SU-DHL-6 (cell line): ENCODE data around the gene TTLL11.

Experiments used
- H2AFZ ChIP-seq: fragments of 200-600 bp; sonication (generic); 2 replicates; pipeline ENCODE4 v1.6.1; 2014; ENCODE audit warnings: low read depth, mild to moderate bottlenecking, moderate library complexity, mixed read lengths, antibody characterized with exemption, low read length; ENCODE audit not compliant: severe bottlenecking
- H3F3A ChIP-seq: fragments of 200-600 bp; shearing (Covaris generic); 2 replicates; pipeline ENCODE4 v1.6.0; 2016; ENCODE audit warnings: antibody characterized with exemption, mild to moderate bottlenecking; ENCODE audit not compliant: insufficient read depth
- H3K27ac ChIP-seq: fragments of 200-600 bp; sonication (generic); 2 replicates; pipeline ENCODE4 v1.5.1; 2016; ENCODE audit warnings: low read depth, mild to moderate bottlenecking, low read length, moderate library complexity, mixed read lengths
- H3K27me3 ChIP-seq: fragments of 200-600 bp; sonication (generic), shearing (Covaris generic); 2 replicates; pipeline ENCODE4 v1.6.0; 2014; ENCODE audit warnings: mild to moderate bottlenecking, low read length
- H3K36me3 ChIP-seq: fragments of 200-600 bp; sonication (generic); 2 replicates; pipeline ENCODE4 v1.6.1; 2014; ENCODE audit warnings: mild to moderate bottlenecking, low read length, mixed read lengths
- H3K4me2 ChIP-seq: fragments of 300-600, 200-600 bp; shearing (Covaris generic), sonication (generic); 2 replicates; pipeline ENCODE4 v1.6.0; 2014; ENCODE audit warnings: low read length, low read depth, mild to moderate bottlenecking; ENCODE audit not compliant: poor library complexity, severe bottlenecking
- H3K4me3 ChIP-seq: fragments of 200-600 bp; sonication (generic); 2 replicates; pipeline ENCODE4 v1.5.1; 2014; ENCODE audit warnings: antibody characterized with exemption, low read length, mild to moderate bottlenecking, mixed read lengths; ENCODE audit not compliant: insufficient read depth, poor library complexity, severe bottlenecking
- H3K79me2 ChIP-seq: fragments of 200-600 bp; sonication (generic); 2 replicates; pipeline ENCODE4 v1.6.1; 2014; ENCODE audit warnings: mild to moderate bottlenecking, low read length, moderate library complexity; ENCODE audit not compliant: insufficient read depth
- H3K9ac ChIP-seq: fragments of 200-600 bp; sonication (generic); 2 replicates; pipeline ENCODE4 v1.7.0; 2014; ENCODE audit warnings: mild to moderate bottlenecking, low read length
- H3K9me2 ChIP-seq: fragments of 200-600 bp; sonication (generic); replicated peaks from 2 replicates; pipeline ENCODE4 v1.6.1; 2014; ENCODE audit warnings: low read length; ENCODE audit not compliant: insufficient read depth
- H3K9me3 ChIP-seq: fragments of 200-600 bp; sonication (generic); 2 replicates; pipeline ENCODE4 v1.6.1; 2014; ENCODE audit warnings: low read length, mixed read lengths; ENCODE audit not compliant: insufficient read depth
- H4K20me1 ChIP-seq: fragments of 200-600 bp; sonication (generic); 2 replicates; pipeline ENCODE4 v1.6.1; 2014; ENCODE audit warnings: low read depth, mild to moderate bottlenecking, antibody characterized with exemption, low read length, moderate library complexity, mixed read lengths
- CTCF ChIP-seq: fragments of 200-600 bp; sonication (generic); IDR thresholded peaks from one replicate; pipeline ENCODE4 v1.5.1; 2017; ENCODE audit warnings: antibody characterized with exemption, mild to moderate bottlenecking, low read length, moderate library complexity; ENCODE audit not compliant: insufficient read depth, poor library complexity, severe bottlenecking
- EZH2phosphoT487 ChIP-seq: fragments of 200-600 bp; sonication (generic), shearing (Covaris generic); conservative IDR thresholded peaks from 2 replicates; pipeline ENCODE4 v1.6.1; 2018; ENCODE audit warnings: mild to moderate bottlenecking, antibody characterized with exemption, low read length, moderate library complexity, mixed read lengths

Gene TTLL11

GRCh38 chr9:122031157-122031556 lies 62.0 kb downstream of the TTLL11 start:
- TF ChIP-seq EZH2phosphoT487 = no peak
- TF ChIP-seq CTCF = no peak
- Histone ChIP-seq H3K27ac (no peak overlapping the region), H3K27me3 (no peaks in the 10 kb centered on the region), H3K9me3 (no peaks in the 10 kb centered on the region), H3K4me2 (no peak overlapping the region), H3K9ac (no peak overlapping the region), H3K9me2 (no peaks in the 10 kb centered on the region), H3K4me3 (no peak overlapping the region), H2AFZ (no peak overlapping the region), H4K20me1 (no peaks in the 10 kb centered on the region), H3K36me3 (no peaks in the 10 kb centered on the region), H3K79me2 (no peaks in the 10 kb centered on the region), H3F3A (no peaks in the 10 kb centered on the region)

- TF ChIP-seq CTCF = no peak
- no peak for TF ChIP-seq EZH2phosphoT487
- no peaks in the 10 kb centered on the region for H3K9me2 ChIP-seq
These were observed 62.8 kb downstream of the TTLL11 start for GRCh38 chr9:122030357-122030756.

GRCh38 chr9:122029898-122030297 lies 63.2 kb downstream of the TTLL11 start:
- H3K27ac ChIP-seq = no peak overlapping the region
- H3K27me3 ChIP-seq = no peaks in the 10 kb centered on the region
- H3K9me2 ChIP-seq = no peaks in the 10 kb centered on the region
- no peaks in the 10 kb centered on the region for H3F3A ChIP-seq
- H3K9me3 ChIP-seq = no peaks in the 10 kb centered on the region
- H2AFZ ChIP-seq = no peak overlapping the region
- H3K36me3 ChIP-seq = no peaks in the 10 kb centered on the region
- no peak for TF ChIP-seq CTCF
- H3K79me2 ChIP-seq = no peaks in the 10 kb centered on the region
- no peak overlapping the region for H3K4me2 ChIP-seq
- no peak overlapping the region for H3K9ac ChIP-seq
- no peak overlapping the region for H3K4me3 ChIP-seq
- H4K20me1 ChIP-seq = no peaks in the 10 kb centered on the region

More at GRCh38 chr9:122030357-122030756, 62.8 kb downstream of the TTLL11 start:
- Histone ChIP-seq H3K4me3 (no peak overlapping the region), H3K27ac (no peak overlapping the region), H3K36me3 (no peaks in the 10 kb centered on the region), H2AFZ (no peak overlapping the region), H3F3A (no peaks in the 10 kb centered on the region), H3K4me2 (no peak overlapping the region), H3K9me3 (no peaks in the 10 kb centered on the region), H3K79me2 (no peaks in the 10 kb centered on the region), H4K20me1 (no peaks in the 10 kb centered on the region), H3K27me3 (no peaks in the 10 kb centered on the region), H3K9ac (no peak overlapping the region)

- Histone ChIP-seq H3K36me3 (no peaks in the 10 kb centered on the region), H2AFZ (no peak overlapping the region), H3K9ac (no peak overlapping the region), H3K27me3 (no peaks in the 10 kb centered on the region), H3K9me2 (no peaks in the 10 kb centered on the region), H3K4me3 (no peak overlapping the region), H4K20me1 (no peaks in the 10 kb centered on the region), H3K9me3 (no peaks in the 10 kb centered on the region), H3K27ac (no peak overlapping the region), H3K4me2 (no peak overlapping the region), H3K79me2 (no peaks in the 10 kb centered on the region), H3F3A (no peaks in the 10 kb centered on the region)
- no peak for TF ChIP-seq CTCF
- no peak for TF ChIP-seq EZH2phosphoT487
These were observed 65.0 kb downstream of the TTLL11 start for GRCh38 chr9:122028089-122028488.
